ENCODE measurements around the gene COPS6.

COPS6 gene

GRCh38 chr7:100061518-100062193 lies 27.1 kb upstream of the COPS6 start:
- TF ChIP-seq, protein P1, sequence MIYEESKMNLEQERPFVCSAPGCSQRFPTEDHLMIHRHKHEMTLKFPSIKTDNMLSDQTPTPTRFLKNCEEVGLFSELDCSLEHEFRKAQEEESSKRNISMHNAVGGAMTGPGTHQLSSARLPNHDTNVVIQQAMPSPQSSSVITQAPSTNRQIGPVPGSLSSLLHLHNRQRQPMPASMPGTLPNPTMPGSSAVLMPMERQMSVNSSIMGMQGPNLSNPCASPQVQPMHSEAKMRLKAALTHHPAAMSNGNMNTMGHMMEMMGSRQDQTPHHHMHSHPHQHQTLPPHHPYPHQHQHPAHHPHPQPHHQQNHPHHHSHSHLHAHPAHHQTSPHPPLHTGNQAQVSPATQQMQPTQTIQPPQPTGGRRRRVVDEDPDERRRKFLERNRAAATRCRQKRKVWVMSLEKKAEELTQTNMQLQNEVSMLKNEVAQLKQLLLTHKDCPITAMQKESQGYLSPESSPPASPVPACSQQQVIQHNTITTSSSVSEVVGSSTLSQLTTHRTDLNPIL (CRISPR knock-in tag; IDR thresholded peaks at IDR 0.05; ENCODE audit: low read depth), result no peak
- no peak for TF ChIP-seq ARNTL (CRISPR knock-in tag; IDR thresholded peaks at IDR 0.05; ENCODE audit: borderline replicate concordance, low read depth)
- TF ChIP-seq ZNF565 (CRISPR knock-in tag; conservative IDR thresholded peaks at IDR 0.05; ENCODE audit: low read depth), result no peak
- TF ChIP-seq CSDC2 (CRISPR knock-in tag; IDR thresholded peaks at IDR 0.05), result no peak
- TF ChIP-seq ZFP3 (CRISPR knock-in tag; IDR thresholded peaks at IDR 0.05), result no peak
- TF ChIP-seq PPARA (CRISPR knock-in tag; IDR thresholded peaks at IDR 0.05; ENCODE audit: borderline replicate concordance), result no peak
- TF ChIP-seq, protein P2, sequence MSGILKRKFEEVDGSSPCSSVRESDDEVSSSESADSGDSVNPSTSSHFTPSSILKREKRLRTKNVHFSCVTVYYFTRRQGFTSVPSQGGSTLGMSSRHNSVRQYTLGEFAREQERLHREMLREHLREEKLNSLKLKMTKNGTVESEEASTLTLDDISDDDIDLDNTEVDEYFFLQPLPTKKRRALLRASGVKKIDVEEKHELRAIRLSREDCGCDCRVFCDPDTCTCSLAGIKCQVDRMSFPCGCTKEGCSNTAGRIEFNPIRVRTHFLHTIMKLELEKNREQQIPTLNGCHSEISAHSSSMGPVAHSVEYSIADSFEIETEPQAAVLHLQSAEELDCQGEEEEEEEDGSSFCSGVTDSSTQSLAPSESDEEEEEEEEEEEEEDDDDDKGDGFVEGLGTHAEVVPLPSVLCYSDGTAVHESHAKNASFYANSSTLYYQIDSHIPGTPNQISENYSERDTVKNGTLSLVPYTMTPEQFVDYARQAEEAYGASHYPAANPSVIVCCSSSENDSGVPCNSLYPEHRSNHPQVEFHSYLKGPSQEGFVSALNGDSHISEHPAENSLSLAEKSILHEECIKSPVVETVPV (CRISPR knock-in tag; IDR thresholded peaks at IDR 0.05), result no peak
- TF ChIP-seq TOX (CRISPR knock-in tag; IDR thresholded peaks at IDR 0.05; ENCODE audit: borderline replicate concordance), result no peak
- no peak for TF ChIP-seq TCF4 (CRISPR knock-in tag; IDR thresholded peaks at IDR 0.05; ENCODE audit: borderline replicate concordance)
- no peak for TF ChIP-seq OSR1 (CRISPR knock-in tag; IDR thresholded peaks at IDR 0.05)
- no peak for TF ChIP-seq SNAI2 (CRISPR knock-in tag; IDR thresholded peaks at IDR 0.05)
- no peak for TF ChIP-seq PATZ1 (CRISPR knock-in tag; IDR thresholded peaks at IDR 0.05; ENCODE audit: borderline replicate concordance)
- no peak for TF ChIP-seq ZC3H10 (CRISPR knock-in tag; IDR thresholded peaks at IDR 0.05)
- TF ChIP-seq ESRRG (CRISPR knock-in tag; IDR thresholded peaks at IDR 0.05), result no peak
- TF ChIP-seq, protein P3, sequence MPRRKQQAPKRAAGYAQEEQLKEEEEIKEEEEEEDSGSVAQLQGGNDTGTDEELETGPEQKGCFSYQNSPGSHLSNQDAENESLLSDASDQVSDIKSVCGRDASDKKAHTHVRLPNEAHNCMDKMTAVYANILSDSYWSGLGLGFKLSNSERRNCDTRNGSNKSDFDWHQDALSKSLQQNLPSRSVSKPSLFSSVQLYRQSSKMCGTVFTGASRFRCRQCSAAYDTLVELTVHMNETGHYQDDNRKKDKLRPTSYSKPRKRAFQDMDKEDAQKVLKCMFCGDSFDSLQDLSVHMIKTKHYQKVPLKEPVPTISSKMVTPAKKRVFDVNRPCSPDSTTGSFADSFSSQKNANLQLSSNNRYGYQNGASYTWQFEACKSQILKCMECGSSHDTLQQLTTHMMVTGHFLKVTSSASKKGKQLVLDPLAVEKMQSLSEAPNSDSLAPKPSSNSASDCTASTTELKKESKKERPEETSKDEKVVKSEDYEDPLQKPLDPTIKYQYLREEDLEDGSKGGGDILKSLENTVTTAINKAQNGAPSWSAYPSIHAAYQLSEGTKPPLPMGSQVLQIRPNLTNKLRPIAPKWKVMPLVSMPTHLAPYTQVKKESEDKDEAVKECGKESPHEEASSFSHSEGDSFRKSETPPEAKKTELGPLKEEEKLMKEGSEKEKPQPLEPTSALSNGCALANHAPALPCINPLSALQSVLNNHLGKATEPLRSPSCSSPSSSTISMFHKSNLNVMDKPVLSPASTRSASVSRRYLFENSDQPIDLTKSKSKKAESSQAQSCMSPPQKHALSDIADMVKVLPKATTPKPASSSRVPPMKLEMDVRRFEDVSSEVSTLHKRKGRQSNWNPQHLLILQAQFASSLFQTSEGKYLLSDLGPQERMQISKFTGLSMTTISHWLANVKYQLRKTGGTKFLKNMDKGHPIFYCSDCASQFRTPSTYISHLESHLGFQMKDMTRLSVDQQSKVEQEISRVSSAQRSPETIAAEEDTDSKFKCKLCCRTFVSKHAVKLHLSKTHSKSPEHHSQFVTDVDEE (CRISPR knock-in tag; IDR thresholded peaks at IDR 0.05), result no peak
- no peak for TF ChIP-seq ZFP30 (CRISPR knock-in tag; IDR thresholded peaks at IDR 0.05)
- no peak for ATAC-seq

- ATAC-seq, result no peak
- no peak for TF ChIP-seq RARB (CRISPR knock-in tag; IDR thresholded peaks at IDR 0.05)
- TF ChIP-seq, protein P2 (CRISPR knock-in tag; IDR thresholded peaks at IDR 0.05), result no peak
- TF ChIP-seq GLIS3 (CRISPR knock-in tag; IDR thresholded peaks at IDR 0.05), result no peak
- no peak for TF ChIP-seq ARNTL (CRISPR knock-in tag; IDR thresholded peaks at IDR 0.05; ENCODE audit: borderline replicate concordance, low read depth)
- TF ChIP-seq ESRRG (CRISPR knock-in tag; IDR thresholded peaks at IDR 0.05), result no peak
- TF ChIP-seq, protein P3 (CRISPR knock-in tag; IDR thresholded peaks at IDR 0.05), result no peak
- no peak for TF ChIP-seq ZNF565 (CRISPR knock-in tag; conservative IDR thresholded peaks at IDR 0.05; ENCODE audit: low read depth)
- TF ChIP-seq TOX (CRISPR knock-in tag; IDR thresholded peaks at IDR 0.05; ENCODE audit: borderline replicate concordance), result no peak
- no peak for TF ChIP-seq PATZ1 (CRISPR knock-in tag; IDR thresholded peaks at IDR 0.05; ENCODE audit: borderline replicate concordance)
- TF ChIP-seq ZFP3 (CRISPR knock-in tag; IDR thresholded peaks at IDR 0.05), result no peak
- TF ChIP-seq ZNF8 (CRISPR knock-in tag; IDR thresholded peaks at IDR 0.05), result no peak
- TF ChIP-seq CSDC2 (CRISPR knock-in tag; IDR thresholded peaks at IDR 0.05), result no peak
- TF ChIP-seq ISL1 (CRISPR knock-in tag; IDR thresholded peaks at IDR 0.05), result no peak
- TF ChIP-seq POU6F1 (CRISPR knock-in tag; IDR thresholded peaks at IDR 0.05; ENCODE audit: borderline replicate concordance, low read depth), result no peak
- TF ChIP-seq SNAI2 (CRISPR knock-in tag; IDR thresholded peaks at IDR 0.05), result no peak
Measured at GRCh38 chr7:100063376-100063775, 25.4 kb upstream of the COPS6 start.

All from SK-N-SH treated with all-trans-retinoic acid at 6 μM for 48 hours (cell line).